ENCODE results near the gene BTG1.

The BTG1 gene, protein sequence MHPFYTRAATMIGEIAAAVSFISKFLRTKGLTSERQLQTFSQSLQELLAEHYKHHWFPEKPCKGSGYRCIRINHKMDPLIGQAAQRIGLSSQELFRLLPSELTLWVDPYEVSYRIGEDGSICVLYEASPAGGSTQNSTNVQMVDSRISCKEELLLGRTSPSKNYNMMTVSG

GRCh38 chr12:92145731-92146496, at the start of gene BTG1:
BTG1 (minus strand) TSS chr12:92145846; CDS start chr12:92145535, 311 bp downstream.
- peak; percentile 98 to 99 for DNase-seq

- no peak for DNase-seq
Observed at GRCh38 chr12:92194561-92194960, 48.9 kb upstream of the BTG1 start.

- no peak for DNase-seq
Observed at GRCh38 chr12:92193846-92194245, 48.2 kb upstream of the BTG1 start.

- DNase-seq, result no peak
Observed at GRCh38 chr12:92193063-92193462, 47.4 kb upstream of the BTG1 start.

DNA sequence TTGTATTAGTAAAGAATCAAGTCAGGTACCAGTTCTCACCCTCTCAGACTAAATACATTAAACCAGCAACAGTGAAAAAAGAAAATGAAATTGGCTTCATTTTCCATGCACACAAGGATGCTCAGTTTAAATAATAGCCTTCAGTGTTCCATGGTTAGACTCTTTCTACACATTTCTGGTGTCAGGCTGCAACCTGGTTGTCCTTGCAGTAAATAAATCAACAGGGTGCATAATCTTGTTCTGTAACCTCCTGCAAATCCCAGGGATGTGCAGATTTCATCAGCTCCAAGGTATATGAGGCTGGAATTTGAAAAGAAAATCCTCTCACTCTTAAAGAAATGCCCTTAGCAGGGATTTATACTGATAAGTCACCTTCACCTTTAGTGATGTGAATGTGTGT, 46.7 kb upstream of the BTG1 start:
- DNase-seq, result no peak

DNA sequence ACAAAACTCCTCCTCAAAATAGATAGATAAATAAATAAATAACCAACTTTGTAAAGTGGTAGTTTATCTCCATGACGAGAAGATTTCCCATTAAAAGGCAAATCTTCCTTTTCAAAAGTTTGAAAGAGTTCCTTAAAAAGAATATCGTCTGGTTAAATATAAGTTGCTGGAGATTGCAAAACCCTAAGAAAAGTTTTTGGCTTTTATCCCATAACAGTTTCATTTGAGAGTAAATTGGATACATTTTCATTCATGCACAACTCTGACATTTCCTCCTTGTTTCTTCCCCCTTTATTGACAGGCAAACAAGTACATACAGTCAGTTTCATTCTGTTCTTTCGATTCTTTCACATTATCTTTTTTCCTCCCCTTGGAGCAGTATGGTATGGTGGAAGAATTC, 45.4 kb upstream of the BTG1 start:
- no peak for DNase-seq

- no peak for DNase-seq
Observed at GRCh38 chr12:92188517-92189188, 43.0 kb upstream of the BTG1 start.

GRCh38 chr12:92186038-92186470, 40.4 kb upstream of the BTG1 start:
- no peak for DNase-seq

DNA sequence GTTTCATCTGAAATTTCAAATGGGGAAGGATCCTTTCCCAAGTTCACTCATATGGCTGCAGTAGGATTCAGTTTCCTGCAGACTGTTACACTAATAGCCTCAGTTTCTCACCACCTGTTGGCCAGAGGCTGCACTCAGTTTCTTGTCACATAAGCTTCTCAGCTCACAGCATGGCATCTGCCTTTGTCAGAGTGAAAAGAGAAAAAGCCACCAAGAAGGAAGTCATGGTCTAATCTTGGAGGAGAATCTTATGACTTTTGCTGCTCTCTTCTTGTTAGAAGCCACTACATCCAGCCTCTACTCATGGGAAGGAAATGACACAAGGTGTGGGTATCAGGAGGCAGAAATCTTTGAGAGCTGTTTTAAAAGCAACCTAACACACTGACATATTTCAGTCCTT, 39.4 kb upstream of the BTG1 start:
- DNase-seq, result peak in 1 of 2 experiments; percentile 34

GRCh38 chr12:92183575-92183974, 37.9 kb upstream of the BTG1 start:
- no peak for DNase-seq

DNA sequence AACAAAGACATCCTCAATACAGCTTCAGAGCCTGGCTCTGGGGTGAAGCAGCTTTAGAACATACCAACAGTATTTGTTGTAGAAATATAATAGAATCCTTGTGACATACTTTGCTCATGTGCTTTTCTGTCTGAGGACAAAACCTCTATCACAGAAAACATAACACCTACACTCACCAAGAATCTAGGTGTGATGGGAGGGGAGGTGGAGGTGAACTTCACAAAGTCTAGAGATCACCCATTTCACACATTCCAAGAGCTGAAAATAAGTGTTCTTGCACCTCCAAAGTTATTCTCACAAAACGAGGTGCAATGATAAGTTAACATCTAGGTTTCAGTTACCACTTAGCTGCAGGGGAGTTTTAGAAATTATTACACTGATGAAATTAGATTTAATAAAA, 32.7 kb upstream of the BTG1 start:
- DNase-seq, result no peak

GRCh38 chr12:92176646-92177045, 31.0 kb upstream of the BTG1 start:
- DNase-seq, result no peak

DNA sequence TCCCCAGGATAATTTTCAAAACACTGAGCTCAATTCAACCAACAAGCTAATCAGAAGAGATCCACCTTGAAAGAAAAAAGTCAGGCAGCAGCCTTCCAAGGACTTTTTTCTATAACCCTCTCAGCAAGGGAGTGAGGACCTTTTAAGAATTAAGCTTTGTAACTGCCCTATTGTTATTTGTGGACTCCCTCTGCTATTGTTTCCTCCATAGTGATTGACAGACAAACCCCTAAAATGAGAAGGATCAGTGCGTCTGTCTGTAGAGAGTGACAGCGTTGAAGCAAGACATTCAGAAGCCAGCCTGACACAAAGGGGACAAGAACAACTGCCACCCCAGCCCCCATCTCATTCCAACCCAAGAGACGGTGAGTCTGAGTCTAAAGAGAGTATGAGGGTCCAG, 30.3 kb upstream of the BTG1 start:
- DNase-seq, result no peak

DNA sequence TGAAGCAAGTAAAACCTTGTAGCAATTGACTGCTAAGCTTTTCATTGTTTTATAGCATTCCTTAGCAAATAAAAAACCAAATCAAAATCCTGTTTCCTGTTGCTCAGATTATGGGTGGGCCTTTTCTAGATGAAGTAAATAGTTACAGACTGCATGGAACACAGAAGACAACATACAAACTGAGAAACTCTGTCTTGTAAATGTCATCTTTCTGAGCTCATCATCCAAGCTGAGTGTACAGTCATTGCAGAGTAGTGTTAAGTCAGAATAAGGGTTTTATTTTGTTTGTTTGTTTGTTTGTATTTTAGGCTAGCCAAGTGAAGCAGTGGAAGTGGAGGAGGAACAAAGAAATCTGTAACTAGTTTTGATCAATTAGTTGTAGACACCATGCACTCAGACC, 24.4 kb upstream of the BTG1 start:
- DNase-seq, result no peak

DNA sequence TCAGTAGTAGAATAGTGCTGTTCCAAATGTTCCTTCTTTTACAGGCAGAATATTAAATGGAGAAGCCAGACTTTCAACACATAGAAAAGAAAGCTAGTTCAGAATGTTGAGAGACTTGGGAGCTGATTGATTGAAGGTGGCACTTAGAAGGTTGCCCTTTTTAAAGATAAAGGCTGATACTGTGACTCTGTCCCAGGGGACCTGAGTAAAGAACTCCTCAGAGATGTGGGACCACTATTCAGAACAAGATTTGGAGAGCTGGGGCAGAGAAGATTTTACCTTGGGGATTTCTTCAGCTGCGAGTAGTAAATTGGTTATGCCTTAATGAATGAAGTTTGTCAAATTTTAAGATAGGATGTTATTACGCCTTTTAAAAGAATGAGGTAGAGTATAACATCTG, 21.4 kb upstream of the BTG1 start:
- DNase-seq, result no peak

GRCh38 chr12:92164712-92165111, 19.1 kb upstream of the BTG1 start:
- no peak for DNase-seq

DNA sequence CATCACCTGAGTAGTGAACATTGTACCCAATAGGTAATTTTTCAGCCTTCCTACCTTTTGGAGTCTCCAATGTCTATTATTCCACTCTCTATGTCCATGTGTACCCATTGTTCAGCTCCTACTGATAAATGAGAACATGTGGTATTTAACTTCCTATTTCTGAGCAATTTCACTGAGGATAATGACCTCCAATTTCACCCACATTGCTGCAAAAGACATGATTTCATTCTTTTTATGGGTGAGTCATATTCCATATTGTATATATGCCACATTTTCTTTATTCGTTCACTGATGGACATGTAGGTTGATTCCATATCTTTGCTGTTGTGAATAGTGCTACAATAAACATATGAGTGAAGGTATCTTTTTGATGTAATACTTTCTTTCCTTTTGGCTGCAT, 16.4 kb upstream of the BTG1 start:
- no peak for DNase-seq

- no peak for DNase-seq
Observed at GRCh38 chr12:92158796-92159439, 13.3 kb upstream of the BTG1 start.

DNA sequence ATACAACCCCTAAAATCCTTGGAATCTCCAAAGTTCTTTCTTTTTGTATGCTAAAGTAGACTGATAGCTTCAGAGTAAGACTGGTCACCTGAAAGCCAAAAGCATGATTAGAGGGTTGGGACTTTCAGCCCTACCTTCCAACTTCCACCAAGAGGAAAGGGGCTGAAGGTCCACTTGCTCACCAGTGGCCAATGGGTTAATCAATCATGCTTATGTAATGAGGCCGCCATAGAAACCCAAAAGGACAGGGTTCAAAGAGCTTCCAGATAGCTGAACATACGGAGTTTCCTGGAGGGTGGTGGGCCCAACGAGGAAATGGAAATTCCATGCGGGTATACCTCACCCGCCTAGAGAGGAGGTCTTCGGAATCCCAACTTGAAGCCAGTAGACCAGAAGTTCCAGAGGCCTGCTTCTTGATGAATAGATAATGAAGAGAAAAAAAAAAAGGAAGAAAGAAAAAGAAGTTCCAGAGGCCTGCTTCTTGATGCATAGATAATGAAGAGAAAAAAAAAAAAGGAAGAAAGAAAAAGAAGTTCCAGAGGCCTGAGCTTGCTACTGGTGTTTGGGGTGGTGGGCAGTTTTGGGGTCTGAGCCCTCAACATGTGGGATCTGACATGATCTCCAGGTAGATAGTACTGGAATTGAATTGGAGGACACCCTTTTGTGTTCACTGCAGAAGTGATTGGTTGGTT, 11.2 kb upstream of the BTG1 start:
- no peak for DNase-seq

DNA sequence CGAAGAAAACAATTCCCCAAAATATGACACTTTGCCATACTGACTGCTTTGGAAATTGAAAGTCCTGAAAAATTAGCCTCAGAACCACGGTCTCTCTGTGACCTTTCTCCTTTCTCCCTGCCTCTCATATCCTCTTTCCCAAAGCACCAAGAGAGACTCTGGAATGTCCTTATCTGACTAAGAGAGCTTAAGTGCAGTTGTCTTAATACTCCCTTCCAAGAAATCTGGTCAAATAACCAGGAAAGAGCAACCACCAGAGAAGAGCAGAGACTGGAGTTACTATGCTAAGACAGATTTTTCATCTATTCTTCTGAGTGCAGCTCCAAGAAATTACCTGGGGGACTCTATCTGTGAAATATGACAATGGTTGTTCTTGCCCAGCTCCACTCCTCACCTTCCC, 10.5 kb upstream of the BTG1 start:
- DNase-seq, result no peak

GRCh38 chr12:92155733-92156132, 10.1 kb upstream of the BTG1 start:
- no peak for DNase-seq

DNA sequence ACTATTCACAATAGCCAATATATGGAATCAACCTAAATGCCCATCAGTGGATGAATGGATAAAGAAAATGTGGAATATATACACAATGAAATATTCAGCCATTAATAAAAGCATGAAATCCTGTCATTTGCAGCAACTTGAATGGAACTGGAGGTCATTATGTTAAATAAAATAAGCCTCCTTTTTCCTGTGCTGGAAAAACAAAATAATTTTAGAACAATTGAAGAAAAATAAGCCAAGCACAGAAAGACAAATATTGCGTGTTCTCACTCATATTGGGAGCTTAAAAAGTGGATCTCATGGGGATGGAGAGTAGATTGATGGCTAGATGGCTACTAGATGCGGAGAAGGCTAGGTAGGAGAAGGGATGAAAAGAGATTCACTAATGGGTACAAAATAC, 6.3 kb upstream of the BTG1 start:
- no peak for DNase-seq

GRCh38 chr12:92149563-92149962, 3.9 kb upstream of the BTG1 start:
- DNase-seq, result no peak
